ENCODE results near the gene SSR1. TPM values are rescaled to one million over a fixed set of nuclear protein-coding genes. Genes with fewer than 3 reads are reported as not detected.

Gene SSR1
- total and polyA plus RNA-seq, 9 of the 15 experiments (the other 6 are each of a cell fraction or from before 2014, with no cell fraction given), result 87.7 to 220 (median 144) TPM

DNA sequence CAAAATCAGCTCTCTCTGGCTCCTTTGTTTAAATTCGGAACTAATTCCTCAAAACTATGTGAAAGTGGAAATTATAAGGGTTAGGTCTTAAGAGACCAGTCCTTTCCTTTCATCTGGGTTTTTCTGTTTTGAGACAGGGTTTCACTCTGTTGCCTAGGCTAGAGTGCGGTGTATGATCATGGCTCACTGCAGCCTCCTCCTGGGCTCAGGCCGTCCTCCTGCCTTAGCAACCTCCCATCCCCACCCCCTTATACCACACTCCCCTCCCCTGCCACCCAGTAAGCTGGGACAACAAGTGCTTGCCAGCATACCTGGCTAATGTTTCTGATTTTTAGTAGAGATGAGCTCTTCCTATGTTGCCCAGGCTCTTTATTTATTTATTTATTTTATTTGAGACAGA is 12.8 kb upstream of the SSR1 start (continued):
- TF ChIP-seq, protein P1, sequence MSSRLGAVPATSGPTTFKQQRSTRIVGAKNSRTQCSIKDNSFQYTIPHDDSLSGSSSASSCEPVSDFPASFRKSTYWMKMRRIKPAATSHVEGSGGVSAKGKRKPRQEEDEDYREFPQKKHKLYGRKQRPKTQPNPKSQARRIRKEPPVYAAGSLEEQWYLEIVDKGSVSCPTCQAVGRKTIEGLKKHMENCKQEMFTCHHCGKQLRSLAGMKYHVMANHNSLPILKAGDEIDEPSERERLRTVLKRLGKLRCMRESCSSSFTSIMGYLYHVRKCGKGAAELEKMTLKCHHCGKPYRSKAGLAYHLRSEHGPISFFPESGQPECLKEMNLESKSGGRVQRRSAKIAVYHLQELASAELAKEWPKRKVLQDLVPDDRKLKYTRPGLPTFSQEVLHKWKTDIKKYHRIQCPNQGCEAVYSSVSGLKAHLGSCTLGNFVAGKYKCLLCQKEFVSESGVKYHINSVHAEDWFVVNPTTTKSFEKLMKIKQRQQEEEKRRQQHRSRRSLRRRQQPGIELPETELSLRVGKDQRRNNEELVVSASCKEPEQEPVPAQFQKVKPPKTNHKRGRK (tag; IDR thresholded peaks at IDR 0.05), result no peak
- TF ChIP-seq ZNF311 (CRISPR knock-in tag; IDR thresholded peaks at IDR 0.05) (no peak), E2F3 (CRISPR knock-in tag; IDR thresholded peaks at IDR 0.05) (no peak), ZFP1 (CRISPR knock-in tag; IDR thresholded peaks at IDR 0.05) (no peak)
- TF ChIP-seq, protein P2, sequence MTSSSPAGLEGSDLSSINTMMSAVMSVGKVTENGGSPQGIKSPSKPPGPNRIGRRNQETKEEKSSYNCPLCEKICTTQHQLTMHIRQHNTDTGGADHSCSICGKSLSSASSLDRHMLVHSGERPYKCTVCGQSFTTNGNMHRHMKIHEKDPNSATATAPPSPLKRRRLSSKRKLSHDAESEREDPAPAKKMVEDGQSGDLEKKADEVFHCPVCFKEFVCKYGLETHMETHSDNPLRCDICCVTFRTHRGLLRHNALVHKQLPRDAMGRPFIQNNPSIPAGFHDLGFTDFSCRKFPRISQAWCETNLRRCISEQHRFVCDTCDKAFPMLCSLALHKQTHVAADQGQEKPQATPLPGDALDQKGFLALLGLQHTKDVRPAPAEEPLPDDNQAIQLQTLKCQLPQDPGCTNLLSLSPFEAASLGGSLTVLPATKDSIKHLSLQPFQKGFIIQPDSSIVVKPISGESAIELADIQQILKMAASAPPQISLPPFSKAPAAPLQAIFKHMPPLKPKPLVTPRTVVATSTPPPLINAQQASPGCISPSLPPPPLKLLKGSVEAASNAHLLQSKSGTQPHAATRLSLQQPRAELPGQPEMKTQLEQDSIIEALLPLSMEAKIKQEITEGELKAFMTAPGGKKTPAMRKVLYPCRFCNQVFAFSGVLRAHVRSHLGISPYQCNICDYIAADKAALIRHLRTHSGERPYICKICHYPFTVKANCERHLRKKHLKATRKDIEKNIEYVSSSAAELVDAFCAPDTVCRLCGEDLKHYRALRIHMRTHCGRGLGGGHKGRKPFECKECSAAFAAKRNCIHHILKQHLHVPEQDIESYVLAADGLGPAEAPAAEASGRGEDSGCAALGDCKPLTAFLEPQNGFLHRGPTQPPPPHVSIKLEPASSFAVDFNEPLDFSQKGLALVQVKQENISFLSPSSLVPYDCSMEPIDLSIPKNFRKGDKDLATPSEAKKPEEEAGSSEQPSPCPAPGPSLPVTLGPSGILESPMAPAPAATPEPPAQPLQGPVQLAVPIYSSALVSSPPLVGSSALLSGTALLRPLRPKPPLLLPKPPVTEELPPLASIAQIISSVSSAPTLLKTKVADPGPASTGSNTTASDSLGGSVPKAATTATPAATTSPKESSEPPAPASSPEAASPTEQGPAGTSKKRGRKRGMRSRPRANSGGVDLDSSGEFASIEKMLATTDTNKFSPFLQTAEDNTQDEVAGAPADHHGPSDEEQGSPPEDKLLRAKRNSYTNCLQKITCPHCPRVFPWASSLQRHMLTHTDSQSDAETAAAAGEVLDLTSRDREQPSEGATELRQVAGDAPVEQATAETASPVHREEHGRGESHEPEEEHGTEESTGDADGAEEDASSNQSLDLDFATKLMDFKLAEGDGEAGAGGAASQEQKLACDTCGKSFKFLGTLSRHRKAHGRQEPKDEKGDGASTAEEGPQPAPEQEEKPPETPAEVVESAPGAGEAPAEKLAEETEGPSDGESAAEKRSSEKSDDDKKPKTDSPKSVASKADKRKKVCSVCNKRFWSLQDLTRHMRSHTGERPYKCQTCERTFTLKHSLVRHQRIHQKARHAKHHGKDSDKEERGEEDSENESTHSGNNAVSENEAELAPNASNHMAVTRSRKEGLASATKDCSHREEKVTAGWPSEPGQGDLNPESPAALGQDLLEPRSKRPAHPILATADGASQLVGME (CRISPR knock-in tag; IDR thresholded peaks at IDR 0.05), result no peak
- TF ChIP-seq, protein P3, sequence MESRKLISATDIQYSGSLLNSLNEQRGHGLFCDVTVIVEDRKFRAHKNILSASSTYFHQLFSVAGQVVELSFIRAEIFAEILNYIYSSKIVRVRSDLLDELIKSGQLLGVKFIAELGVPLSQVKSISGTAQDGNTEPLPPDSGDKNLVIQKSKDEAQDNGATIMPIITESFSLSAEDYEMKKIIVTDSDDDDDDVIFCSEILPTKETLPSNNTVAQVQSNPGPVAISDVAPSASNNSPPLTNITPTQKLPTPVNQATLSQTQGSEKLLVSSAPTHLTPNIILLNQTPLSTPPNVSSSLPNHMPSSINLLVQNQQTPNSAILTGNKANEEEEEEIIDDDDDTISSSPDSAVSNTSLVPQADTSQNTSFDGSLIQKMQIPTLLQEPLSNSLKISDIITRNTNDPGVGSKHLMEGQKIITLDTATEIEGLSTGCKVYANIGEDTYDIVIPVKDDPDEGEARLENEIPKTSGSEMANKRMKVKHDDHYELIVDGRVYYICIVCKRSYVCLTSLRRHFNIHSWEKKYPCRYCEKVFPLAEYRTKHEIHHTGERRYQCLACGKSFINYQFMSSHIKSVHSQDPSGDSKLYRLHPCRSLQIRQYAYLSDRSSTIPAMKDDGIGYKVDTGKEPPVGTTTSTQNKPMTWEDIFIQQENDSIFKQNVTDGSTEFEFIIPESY (CRISPR knock-in tag; IDR thresholded peaks at IDR 0.05), result no peak
- TF ChIP-seq, protein P4, sequence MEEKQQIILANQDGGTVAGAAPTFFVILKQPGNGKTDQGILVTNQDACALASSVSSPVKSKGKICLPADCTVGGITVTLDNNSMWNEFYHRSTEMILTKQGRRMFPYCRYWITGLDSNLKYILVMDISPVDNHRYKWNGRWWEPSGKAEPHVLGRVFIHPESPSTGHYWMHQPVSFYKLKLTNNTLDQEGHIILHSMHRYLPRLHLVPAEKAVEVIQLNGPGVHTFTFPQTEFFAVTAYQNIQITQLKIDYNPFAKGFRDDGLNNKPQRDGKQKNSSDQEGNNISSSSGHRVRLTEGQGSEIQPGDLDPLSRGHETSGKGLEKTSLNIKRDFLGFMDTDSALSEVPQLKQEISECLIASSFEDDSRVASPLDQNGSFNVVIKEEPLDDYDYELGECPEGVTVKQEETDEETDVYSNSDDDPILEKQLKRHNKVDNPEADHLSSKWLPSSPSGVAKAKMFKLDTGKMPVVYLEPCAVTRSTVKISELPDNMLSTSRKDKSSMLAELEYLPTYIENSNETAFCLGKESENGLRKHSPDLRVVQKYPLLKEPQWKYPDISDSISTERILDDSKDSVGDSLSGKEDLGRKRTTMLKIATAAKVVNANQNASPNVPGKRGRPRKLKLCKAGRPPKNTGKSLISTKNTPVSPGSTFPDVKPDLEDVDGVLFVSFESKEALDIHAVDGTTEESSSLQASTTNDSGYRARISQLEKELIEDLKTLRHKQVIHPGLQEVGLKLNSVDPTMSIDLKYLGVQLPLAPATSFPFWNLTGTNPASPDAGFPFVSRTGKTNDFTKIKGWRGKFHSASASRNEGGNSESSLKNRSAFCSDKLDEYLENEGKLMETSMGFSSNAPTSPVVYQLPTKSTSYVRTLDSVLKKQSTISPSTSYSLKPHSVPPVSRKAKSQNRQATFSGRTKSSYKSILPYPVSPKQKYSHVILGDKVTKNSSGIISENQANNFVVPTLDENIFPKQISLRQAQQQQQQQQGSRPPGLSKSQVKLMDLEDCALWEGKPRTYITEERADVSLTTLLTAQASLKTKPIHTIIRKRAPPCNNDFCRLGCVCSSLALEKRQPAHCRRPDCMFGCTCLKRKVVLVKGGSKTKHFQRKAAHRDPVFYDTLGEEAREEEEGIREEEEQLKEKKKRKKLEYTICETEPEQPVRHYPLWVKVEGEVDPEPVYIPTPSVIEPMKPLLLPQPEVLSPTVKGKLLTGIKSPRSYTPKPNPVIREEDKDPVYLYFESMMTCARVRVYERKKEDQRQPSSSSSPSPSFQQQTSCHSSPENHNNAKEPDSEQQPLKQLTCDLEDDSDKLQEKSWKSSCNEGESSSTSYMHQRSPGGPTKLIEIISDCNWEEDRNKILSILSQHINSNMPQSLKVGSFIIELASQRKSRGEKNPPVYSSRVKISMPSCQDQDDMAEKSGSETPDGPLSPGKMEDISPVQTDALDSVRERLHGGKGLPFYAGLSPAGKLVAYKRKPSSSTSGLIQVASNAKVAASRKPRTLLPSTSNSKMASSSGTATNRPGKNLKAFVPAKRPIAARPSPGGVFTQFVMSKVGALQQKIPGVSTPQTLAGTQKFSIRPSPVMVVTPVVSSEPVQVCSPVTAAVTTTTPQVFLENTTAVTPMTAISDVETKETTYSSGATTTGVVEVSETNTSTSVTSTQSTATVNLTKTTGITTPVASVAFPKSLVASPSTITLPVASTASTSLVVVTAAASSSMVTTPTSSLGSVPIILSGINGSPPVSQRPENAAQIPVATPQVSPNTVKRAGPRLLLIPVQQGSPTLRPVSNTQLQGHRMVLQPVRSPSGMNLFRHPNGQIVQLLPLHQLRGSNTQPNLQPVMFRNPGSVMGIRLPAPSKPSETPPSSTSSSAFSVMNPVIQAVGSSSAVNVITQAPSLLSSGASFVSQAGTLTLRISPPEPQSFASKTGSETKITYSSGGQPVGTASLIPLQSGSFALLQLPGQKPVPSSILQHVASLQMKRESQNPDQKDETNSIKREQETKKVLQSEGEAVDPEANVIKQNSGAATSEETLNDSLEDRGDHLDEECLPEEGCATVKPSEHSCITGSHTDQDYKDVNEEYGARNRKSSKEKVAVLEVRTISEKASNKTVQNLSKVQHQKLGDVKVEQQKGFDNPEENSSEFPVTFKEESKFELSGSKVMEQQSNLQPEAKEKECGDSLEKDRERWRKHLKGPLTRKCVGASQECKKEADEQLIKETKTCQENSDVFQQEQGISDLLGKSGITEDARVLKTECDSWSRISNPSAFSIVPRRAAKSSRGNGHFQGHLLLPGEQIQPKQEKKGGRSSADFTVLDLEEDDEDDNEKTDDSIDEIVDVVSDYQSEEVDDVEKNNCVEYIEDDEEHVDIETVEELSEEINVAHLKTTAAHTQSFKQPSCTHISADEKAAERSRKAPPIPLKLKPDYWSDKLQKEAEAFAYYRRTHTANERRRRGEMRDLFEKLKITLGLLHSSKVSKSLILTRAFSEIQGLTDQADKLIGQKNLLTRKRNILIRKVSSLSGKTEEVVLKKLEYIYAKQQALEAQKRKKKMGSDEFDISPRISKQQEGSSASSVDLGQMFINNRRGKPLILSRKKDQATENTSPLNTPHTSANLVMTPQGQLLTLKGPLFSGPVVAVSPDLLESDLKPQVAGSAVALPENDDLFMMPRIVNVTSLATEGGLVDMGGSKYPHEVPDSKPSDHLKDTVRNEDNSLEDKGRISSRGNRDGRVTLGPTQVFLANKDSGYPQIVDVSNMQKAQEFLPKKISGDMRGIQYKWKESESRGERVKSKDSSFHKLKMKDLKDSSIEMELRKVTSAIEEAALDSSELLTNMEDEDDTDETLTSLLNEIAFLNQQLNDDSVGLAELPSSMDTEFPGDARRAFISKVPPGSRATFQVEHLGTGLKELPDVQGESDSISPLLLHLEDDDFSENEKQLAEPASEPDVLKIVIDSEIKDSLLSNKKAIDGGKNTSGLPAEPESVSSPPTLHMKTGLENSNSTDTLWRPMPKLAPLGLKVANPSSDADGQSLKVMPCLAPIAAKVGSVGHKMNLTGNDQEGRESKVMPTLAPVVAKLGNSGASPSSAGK (IDR thresholded peaks at IDR 0.05), result no peak
